Panc1 (cell line): ENCODE results near the gene CHSY1.

Experiments
- POLR2AphosphoS5 ChIP-seq: IDR thresholded peaks from 2 replicates; pipeline ENCODE4 v1.6.1; 2012; ENCODE audit warnings: mild to moderate bottlenecking, low read depth, low read length, moderate library complexity
- TF ChIP-seq, protein P1 (sequence below): fragments of 450-650 bp; IDR thresholded peaks from 2 replicates; pipeline ENCODE4 v1.5.1; 2017; ENCODE audit warnings: mild to moderate bottlenecking
- TF ChIP-seq, protein P2 (sequence below), 2 experiments: IDR thresholded peaks; 2 replicates each; pipeline ENCODE4 v1.6.1; 2011 to 2012; ENCODE audit warnings: low read depth in 2 of 2, control low read depth in 1 of 2, low read length in 1 of 2, mild to moderate bottlenecking in 1 of 2, moderate library complexity in 1 of 2; ENCODE audit not compliant: insufficient read depth in 1 of 2

DNA sequence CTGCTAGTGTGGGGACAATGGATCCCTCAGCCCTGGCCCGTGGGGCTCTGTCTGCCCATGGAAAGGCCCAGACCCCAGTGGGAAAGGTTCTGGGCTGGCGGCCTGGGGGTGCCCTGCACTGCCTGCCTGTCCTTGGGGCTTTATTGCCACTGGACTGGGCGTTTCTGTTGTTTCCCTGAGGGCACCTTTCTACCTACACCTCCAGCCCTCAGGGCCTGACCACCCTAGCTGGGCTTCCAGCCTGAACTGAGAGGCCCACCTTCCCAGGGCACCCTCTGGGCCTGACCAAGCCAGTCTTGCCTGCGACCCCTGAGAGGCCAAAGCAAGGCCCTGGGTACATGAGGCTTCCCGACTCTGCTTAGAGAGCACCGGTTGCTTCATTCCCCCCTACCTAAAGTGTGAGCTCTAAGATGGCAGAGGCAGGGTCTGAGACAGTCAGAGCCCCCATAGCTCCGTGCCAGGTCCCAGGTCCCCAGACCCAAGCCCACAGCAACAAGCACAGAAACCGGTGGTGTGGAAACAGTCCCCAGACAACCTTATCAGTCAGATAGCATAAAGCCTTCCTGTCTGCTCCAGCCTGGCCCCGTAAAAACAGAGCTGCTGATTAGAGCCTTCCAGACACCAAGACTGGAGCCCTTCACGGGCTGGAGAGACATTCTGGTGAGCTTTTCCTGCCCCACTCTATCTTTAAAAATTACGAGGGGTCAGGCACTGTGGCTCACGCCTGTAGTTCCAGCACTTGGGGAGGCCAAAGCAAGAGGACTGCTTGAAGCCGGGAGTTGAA, 102.8 kb downstream of the CHSY1 start:
- TF ChIP-seq POLR2AphosphoS5: no peak
- TF ChIP-seq, protein P1, sequence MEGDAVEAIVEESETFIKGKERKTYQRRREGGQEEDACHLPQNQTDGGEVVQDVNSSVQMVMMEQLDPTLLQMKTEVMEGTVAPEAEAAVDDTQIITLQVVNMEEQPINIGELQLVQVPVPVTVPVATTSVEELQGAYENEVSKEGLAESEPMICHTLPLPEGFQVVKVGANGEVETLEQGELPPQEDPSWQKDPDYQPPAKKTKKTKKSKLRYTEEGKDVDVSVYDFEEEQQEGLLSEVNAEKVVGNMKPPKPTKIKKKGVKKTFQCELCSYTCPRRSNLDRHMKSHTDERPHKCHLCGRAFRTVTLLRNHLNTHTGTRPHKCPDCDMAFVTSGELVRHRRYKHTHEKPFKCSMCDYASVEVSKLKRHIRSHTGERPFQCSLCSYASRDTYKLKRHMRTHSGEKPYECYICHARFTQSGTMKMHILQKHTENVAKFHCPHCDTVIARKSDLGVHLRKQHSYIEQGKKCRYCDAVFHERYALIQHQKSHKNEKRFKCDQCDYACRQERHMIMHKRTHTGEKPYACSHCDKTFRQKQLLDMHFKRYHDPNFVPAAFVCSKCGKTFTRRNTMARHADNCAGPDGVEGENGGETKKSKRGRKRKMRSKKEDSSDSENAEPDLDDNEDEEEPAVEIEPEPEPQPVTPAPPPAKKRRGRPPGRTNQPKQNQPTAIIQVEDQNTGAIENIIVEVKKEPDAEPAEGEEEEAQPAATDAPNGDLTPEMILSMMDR: no peak
- TF ChIP-seq, protein P2, sequence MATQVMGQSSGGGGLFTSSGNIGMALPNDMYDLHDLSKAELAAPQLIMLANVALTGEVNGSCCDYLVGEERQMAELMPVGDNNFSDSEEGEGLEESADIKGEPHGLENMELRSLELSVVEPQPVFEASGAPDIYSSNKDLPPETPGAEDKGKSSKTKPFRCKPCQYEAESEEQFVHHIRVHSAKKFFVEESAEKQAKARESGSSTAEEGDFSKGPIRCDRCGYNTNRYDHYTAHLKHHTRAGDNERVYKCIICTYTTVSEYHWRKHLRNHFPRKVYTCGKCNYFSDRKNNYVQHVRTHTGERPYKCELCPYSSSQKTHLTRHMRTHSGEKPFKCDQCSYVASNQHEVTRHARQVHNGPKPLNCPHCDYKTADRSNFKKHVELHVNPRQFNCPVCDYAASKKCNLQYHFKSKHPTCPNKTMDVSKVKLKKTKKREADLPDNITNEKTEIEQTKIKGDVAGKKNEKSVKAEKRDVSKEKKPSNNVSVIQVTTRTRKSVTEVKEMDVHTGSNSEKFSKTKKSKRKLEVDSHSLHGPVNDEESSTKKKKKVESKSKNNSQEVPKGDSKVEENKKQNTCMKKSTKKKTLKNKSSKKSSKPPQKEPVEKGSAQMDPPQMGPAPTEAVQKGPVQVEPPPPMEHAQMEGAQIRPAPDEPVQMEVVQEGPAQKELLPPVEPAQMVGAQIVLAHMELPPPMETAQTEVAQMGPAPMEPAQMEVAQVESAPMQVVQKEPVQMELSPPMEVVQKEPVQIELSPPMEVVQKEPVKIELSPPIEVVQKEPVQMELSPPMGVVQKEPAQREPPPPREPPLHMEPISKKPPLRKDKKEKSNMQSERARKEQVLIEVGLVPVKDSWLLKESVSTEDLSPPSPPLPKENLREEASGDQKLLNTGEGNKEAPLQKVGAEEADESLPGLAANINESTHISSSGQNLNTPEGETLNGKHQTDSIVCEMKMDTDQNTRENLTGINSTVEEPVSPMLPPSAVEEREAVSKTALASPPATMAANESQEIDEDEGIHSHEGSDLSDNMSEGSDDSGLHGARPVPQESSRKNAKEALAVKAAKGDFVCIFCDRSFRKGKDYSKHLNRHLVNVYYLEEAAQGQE (IDR thresholded peaks at IDR 0.05; ENCODE audit: insufficient read depth in 1 of 2, low read depth in 2 of 2, low read length in 1 of 2): no peak
